ENCODE measurements around the gene CCDC85C. TPM values are rescaled to one million over a fixed set of nuclear protein-coding genes. Genes with fewer than 3 reads are reported as not detected.

Gene CCDC85C
- total and polyA plus RNA-seq, 10 of the 15 experiments (the other 5 are each of a cell fraction or from before 2014, with no cell fraction given), result 0.03 to 3.6 (median 1.1) TPM

GRCh38 chr14:99468836-99469592, 135.0 kb downstream of the CCDC85C start (continued):
- TF ChIP-seq NBN (IDR thresholded peaks at IDR 0.05) (no peak), BRCA1 (IDR thresholded peaks at IDR 0.05; ENCODE audit: low read depth, low read length) (no peak), MEF2A (IDR thresholded peaks at IDR 0.05; ENCODE audit: insufficient read depth, low read depth, low read length) (no peak)

GRCh38 chr14:99468081-99468480, 135.9 kb downstream of the CCDC85C start:
- 53% methylated on average over 4 of the region's 4 CpGs for WGBS (ENCODE audit: insufficient coverage, insufficient replicate concordance, low lambda C conversion rate, missing lambda C conversion rate)
- Histone ChIP-seq H3K9me3 (replicated peaks; ENCODE audit: control insufficient read depth, insufficient read depth, low read length) (no peaks in the 10 kb centered on the region), H3K27ac (ENCODE audit: control insufficient read depth, insufficient read depth) (no peak overlapping the region), H3K27me3 (replicated peaks in 1 of 2; ENCODE audit: control insufficient read depth in 2 of 2, insufficient read depth in 2 of 2, low read length in 1 of 2) (no peaks in the 10 kb centered on the region), H4K20me1 (ENCODE audit: control insufficient read depth, insufficient read depth) (0 out of 2 replicates have a peak, but pooled peaks cover 3% of the 10 kb centered on the region), H3K4me3 (no peak overlapping the region), H2AFZ (ENCODE audit: control insufficient read depth, low read depth, low read length) (no peak overlapping the region), H3K4me1 (ENCODE audit: control insufficient read depth, insufficient read depth, low read length) (no peaks in the 10 kb centered on the region), H3K9ac (ENCODE audit: control insufficient read depth, insufficient read depth, low read length) (no peak overlapping the region), H3K4me2 (ENCODE audit: control insufficient read depth, insufficient read depth) (no peak overlapping the region), H3K36me3 (ENCODE audit: control insufficient read depth in 2 of 2, insufficient read depth in 2 of 2, low read length in 1 of 2) (peaks cover 12 to 16% of the 10 kb centered on the region in 2 experiments), H3K79me2 (ENCODE audit: control insufficient read depth, insufficient read depth, low read length) (peaks cover 26% of the 10 kb centered on the region)
- intact Hi-C loops (cut with micrococcal nuclease; ENCODE audit: unreplicated experiment) (no loop called here), in situ Hi-C loops (cut with MboI) (no loop called here)
- ChIA-PET POLR2A (no interaction called here), SMC1A (ENCODE audit: uncharacterized antibody, unreplicated experiment) (no interaction called here), RAD21 (ENCODE audit: unreplicated experiment) (no interaction called here), CTCF (no interaction called here)
- ATAC-seq, result no peak
- BruUV-seq (replicated peaks), result no TSS peak
- DNase-seq (ENCODE audit: low read depth, low spot score), result no peak
- FAIRE-seq, result no peak
- TF ChIP-seq BCL11A (IDR thresholded peaks at IDR 0.05; ENCODE audit: low read depth, low read length) (no peak), EED (IDR thresholded peaks at IDR 0.05; ENCODE audit: low read depth) (no peak), GATAD2B (conservative IDR thresholded peaks at IDR 0.05; ENCODE audit: low read depth) (no peak), NFXL1 (IDR thresholded peaks at IDR 0.05; ENCODE audit: borderline replicate concordance) (no peak), MTA2 (IDR thresholded peaks at IDR 0.05; ENCODE audit: low read depth) (no peak), REST (IDR thresholded peaks at IDR 0.05; ENCODE audit: low read depth, low read length) (no peak), ZSCAN29 (IDR thresholded peaks at IDR 0.05) (no peak), MEF2B (IDR thresholded peaks at IDR 0.05; ENCODE audit: partially characterized antibody, poor library complexity, severe bottlenecking) (no peak), NR2F1 (conservative IDR thresholded peaks at IDR 0.05) (no peak), IRF4 (IDR thresholded peaks at IDR 0.05; ENCODE audit: low read depth, low read length) (no peak), RBBP5 (conservative IDR thresholded peaks at IDR 0.05) (no peak), KLF5 (IDR thresholded peaks at IDR 0.05; ENCODE audit: partially characterized antibody) (no peak), NFYB (IDR thresholded peaks at IDR 0.05; ENCODE audit: insufficient read depth, low read depth, low read length) (no peak), NBN (IDR thresholded peaks at IDR 0.05) (no peak), NR2C2 (IDR thresholded peaks at IDR 0.05; ENCODE audit: borderline replicate concordance, control insufficient read depth, insufficient read length, low read depth) (no peak), PBX3 (IDR thresholded peaks at IDR 0.05; ENCODE audit: insufficient replicate concordance, low read depth, low read length) (no peak), CREB1 (IDR thresholded peaks at IDR 0.05; ENCODE audit: low read depth) (no peak), PAX8 (IDR thresholded peaks at IDR 0.05) (no peak)

Data from GM12878 (cell line).